Omental fat pad (tissue), 4 donors: Measurements from ENCODE around the gene SAXO2. TPM values are rescaled to one million over a fixed set of nuclear protein-coding genes. Genes with fewer than 3 reads are reported as not detected.

Experiments used
- ATAC-seq: fragments of 150-250 bp; one replicate; pipeline ENCODE4 v1.9.1; 2016; ENCODE audit warnings: mild to moderate bottlenecking, moderate library complexity; ENCODE audit not compliant: low FRiP score
- DNase-seq: peaks from one replicate; pipeline ENCODE4 v3.0.0-alpha.2; 2019; ENCODE audit warnings: low spot score
- CTCF ChIP-seq, 3 donors: fragments of 450-650 bp; IDR thresholded peaks; one replicate each; pipeline ENCODE4 v1.5.1; 2016 to 2017; ENCODE audit warnings: antibody characterized with exemption in 3 of 3, mild to moderate bottlenecking in 3 of 3, moderate library complexity in 2 of 3
- total RNA-seq, 4 donors: library from RNA; depleted of rRNA; stranded (reverse); fragments of >200 nt; gene quantifications; one replicate each; pipeline ENCODE4 v1.1.0, GENCODE V29; 2016

Gene SAXO2
- total RNA-seq, 4 donors from 2014 or later: 0.19 to 6.6 (median 1.9) TPM; not detected in 1

GRCh38 chr15:82301296-82302016, 38.8 kb downstream of the SAXO2 start:
- ATAC-seq (no peak), DNase-seq (no peak)
- TF ChIP-seq CTCF (IDR thresholded peaks at IDR 0.05): no peak

GRCh38 chr15:82303956-82304777, 41.5 kb downstream of the SAXO2 start:
- DNase-seq (no peak), ATAC-seq (no peak)
- TF ChIP-seq CTCF (IDR thresholded peaks at IDR 0.05): no peak

GRCh38 chr15:82304778-82305090, 42.1 kb downstream of the SAXO2 start:
- DNase-seq (no peak), ATAC-seq (no peak)
- no peak for TF ChIP-seq CTCF (IDR thresholded peaks at IDR 0.05)

- ATAC-seq (no peak), DNase-seq (no peak)
- TF ChIP-seq CTCF (IDR thresholded peaks at IDR 0.05): no peak
Observed at GRCh38 chr15:82305621-82306048, 43.0 kb downstream of the SAXO2 start.

- ATAC-seq (no peak), DNase-seq (no peak)
- TF ChIP-seq CTCF (IDR thresholded peaks at IDR 0.05): no peak
Observed at GRCh38 chr15:82306791-82307713, 44.4 kb downstream of the SAXO2 start.

- ATAC-seq: no peak
- TF ChIP-seq CTCF (IDR thresholded peaks at IDR 0.05): no peak
- DNase-seq: no peak
Observed at GRCh38 chr15:82307714-82308081, 45.1 kb downstream of the SAXO2 start.
